Astrocyte of the cerebellum (primary cell): ENCODE results near the gene IFT43.

Experiments used
- DNase-seq: peaks from one replicate; pipeline ENCODE4 v3.0.0-alpha.2; 2011; ENCODE audit warnings: low read depth
- H3K4me3 ChIP-seq: 2 replicates; pipeline ENCODE4 v1.5.1; 2011; ENCODE audit warnings: mild to moderate bottlenecking, low read depth, low read length, moderate library complexity
- CTCF ChIP-seq: IDR thresholded peaks from 2 replicates; pipeline ENCODE4 v1.5.1; 2012; ENCODE audit warnings: low read length, low read depth, moderate library complexity, mild to moderate bottlenecking; ENCODE audit errors: missing control alignments
- in situ Hi-C: cut with HindIII; loops from 2 replicates; pipeline ENCODE4 v1.10.0; 2017; ENCODE audit warnings: low sequenced_read_pairs

Gene IFT43

DNA sequence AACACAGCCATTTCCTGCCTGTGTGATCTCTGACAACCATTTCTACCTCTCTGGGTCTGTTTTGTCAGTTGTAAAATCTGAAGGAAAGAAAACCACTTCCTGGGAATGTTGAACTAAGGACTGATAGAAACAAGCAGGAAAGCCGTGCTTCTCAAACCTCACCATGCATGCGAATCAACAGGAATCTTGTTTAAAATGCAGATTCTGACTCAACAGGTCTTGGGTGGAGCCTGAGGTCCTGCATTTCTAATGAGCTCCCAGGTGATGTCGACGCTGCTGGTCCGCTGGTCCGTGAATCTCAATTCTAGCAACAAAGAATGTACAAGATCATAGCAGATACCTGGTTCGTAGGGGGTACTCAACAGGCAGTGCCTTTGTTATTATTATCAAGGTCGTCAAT is 128.1 kb downstream of the IFT43 start:
- H3K4me3 ChIP-seq = no peak overlapping the region
- TF ChIP-seq CTCF = no peak
- no peak for DNase-seq
- in situ Hi-C loops = no loop called here

- TF ChIP-seq CTCF = no peak
- H3K4me3 ChIP-seq = no peak overlapping the region
- in situ Hi-C loops = no loop called here
- no peak for DNase-seq
These were observed 129.5 kb downstream of the IFT43 start for GRCh38 chr14:76115010-76115422.

- TF ChIP-seq CTCF = no peak
- no peak for DNase-seq
- in situ Hi-C loops = no loop called here
- no peak overlapping the region for H3K4me3 ChIP-seq
These were observed 132.4 kb downstream of the IFT43 start for GRCh38 chr14:76117789-76118484.

DNA sequence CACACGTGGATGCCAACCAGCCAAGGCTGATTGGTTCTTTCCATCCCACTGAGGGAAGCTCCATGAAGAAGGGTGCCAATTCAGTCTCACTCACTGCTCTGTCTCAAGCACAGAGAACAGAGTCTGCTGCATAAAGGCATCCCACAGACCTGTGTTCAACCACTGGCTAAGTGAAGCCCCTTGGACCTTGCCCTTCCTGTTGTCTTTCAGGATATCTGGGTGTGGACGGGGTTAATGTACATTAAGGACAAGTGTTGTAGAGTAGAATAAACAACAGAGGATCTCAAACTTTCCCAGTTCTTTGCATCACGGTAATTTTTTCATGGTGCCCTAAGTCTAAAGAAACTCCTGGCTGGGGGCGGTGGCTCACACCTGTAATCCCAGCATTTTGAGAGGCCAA is 133.0 kb downstream of the IFT43 start:
- no peak overlapping the region for H3K4me3 ChIP-seq
- DNase-seq = no peak
- no peak for TF ChIP-seq CTCF
- in situ Hi-C loops = no loop called here

- no peak overlapping the region for H3K4me3 ChIP-seq
- in situ Hi-C loops = no loop called here
- TF ChIP-seq CTCF = no peak
- DNase-seq = no peak
These were observed 135.7 kb downstream of the IFT43 start for GRCh38 chr14:76121089-76121748.

DNA sequence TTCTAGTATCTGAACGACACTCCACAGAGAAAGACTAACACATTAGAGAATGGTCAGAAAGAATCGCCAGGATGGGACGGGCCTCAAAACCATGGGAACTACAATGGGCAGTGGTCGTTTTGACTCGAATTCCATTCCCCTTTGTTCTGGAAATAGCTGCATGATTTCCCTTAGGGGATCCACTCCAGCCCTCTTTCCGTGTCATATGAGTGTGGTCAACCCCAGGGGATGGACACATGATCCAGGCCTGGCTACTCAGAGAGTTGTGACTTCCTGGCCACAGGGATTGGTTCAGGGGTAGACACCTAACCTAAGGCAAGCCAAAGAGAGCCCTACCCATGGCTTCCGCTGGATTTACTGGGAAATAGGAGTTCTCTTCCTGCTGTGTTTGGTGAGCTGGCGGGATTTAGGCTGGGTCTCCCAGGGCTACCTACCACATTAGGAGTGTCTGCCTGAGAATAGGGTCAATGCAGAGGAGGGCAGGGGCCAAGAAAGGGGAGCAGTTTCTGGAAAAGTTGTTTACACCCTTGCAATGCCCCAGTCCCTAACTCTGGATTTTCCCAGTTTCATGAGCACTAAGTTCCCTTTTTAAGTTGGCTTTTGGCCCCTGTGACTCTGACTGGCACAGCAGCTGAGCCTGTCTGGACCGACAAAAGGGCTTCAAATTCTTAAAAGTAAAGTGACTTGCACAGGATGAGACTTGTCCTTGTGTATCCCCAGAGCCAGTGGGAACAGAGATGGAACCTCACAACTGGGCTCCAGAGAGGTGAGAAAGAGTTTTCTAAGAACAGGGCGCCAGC is 138.1 kb downstream of the IFT43 start:
- TF ChIP-seq CTCF = no peak

More for the DNA sequence above, 138.1 kb downstream of the IFT43 start:
- no peak overlapping the region for H3K4me3 ChIP-seq
- in situ Hi-C loops = no loop called here
- DNase-seq = no peak
